Right atrium auricular region (tissue), 2 donors: ENCODE data around the gene GUCA1C. TPM values are rescaled to one million over a fixed set of nuclear protein-coding genes. Genes with fewer than 3 reads are reported as not detected.

Experiments used
- DNase-seq: peaks from one replicate; pipeline ENCODE4 v3.0.0-alpha.2; 2019; ENCODE audit warnings: low spot score
- H3K27ac ChIP-seq, 2 donors: fragments of 200-600 bp; sonication (generic); 1 replicate in 1 of 2; 2 replicates in 1 of 2; pipeline ENCODE4 v1.5.1; 2016 to 2019
- H3K27me3 ChIP-seq, 2 donors: fragments of 200-600 bp; sonication (generic); one replicate each; pipeline versions ENCODE4 v1.5.1 to v1.6.0; 2017 to 2019
- H3K36me3 ChIP-seq: fragments of 200-600 bp; sonication (generic); one replicate; pipeline ENCODE4 v1.5.1; 2016
- H3K4me1 ChIP-seq, 2 donors: fragments of 200-600 bp; sonication (generic); one replicate each; pipeline versions ENCODE4 v1.5.1 to v1.6.0; 2017 to 2019
- H3K4me3 ChIP-seq, 2 donors: fragments of 200-600 bp; sonication (generic); 1 replicate in 1 of 2; 2 replicates in 1 of 2; pipeline ENCODE4 v1.5.1; 2017 to 2019; ENCODE audit warnings: mild to moderate bottlenecking in 1 of 2, moderate library complexity in 1 of 2
- H3K9me3 ChIP-seq, 2 donors: fragments of 200-600 bp; sonication (generic); one replicate each; pipeline ENCODE4 v1.5.1; 2019
- CTCF ChIP-seq, 2 donors: fragments of 200-600 bp; sonication (generic); IDR thresholded peaks; one replicate each; pipeline ENCODE4 v1.5.1; 2019; ENCODE audit warnings: antibody characterized with exemption in 2 of 2
- total RNA-seq, 2 donors: library from RNA; depleted of rRNA; stranded (reverse); fragments of >200 nt; gene quantifications; one replicate each; pipeline ENCODE4 v1.1.0, GENCODE V29; 2016

The GUCA1C gene
- total RNA-seq = not detected

GRCh38 chr3:108953700-108954099 is at the start of gene GUCA1C:
TSS of gene GUCA1C (minus strand) at chr3:108953879. CDS start at chr3:108953762, 117 bp downstream.
- no peak for DNase-seq
- TF ChIP-seq CTCF (IDR thresholded peaks at IDR 0.05) = no peak
- Histone ChIP-seq H3K9me3 (no peaks in the 10 kb centered on the region), H3K36me3 (no peaks in the 10 kb centered on the region), H3K4me1 (no peaks in the 10 kb centered on the region), H3K27me3 (no peaks in the 10 kb centered on the region), H3K27ac (no peak within 1 kb of the TSS), H3K4me3 (no peak within 1 kb of the TSS)

DNA sequence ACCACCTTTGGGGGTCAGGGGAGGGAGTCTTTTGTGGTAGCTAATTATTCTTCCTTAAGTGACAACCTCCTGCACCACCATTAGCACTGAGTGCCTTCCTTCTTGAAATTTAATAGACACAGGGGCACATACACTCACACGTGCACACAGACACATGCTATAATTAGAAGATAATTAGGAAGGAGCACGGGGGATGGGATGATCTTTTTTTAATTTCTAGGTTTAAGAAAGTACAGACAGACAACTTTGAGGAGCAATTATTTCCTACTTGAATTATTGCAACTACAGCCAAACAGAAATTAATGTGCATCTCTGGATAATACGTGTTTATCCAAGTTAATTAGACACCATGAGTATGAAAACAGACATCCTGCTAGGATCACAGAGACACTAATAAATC is 44.8 kb upstream of the GUCA1C start:
- no peak for TF ChIP-seq CTCF (IDR thresholded peaks at IDR 0.05)
- no peak for DNase-seq
- H3K36me3 ChIP-seq = no peaks in the 10 kb centered on the region
- no peak overlapping the region for H3K4me3 ChIP-seq
- no peaks in the 10 kb centered on the region for H3K9me3 ChIP-seq
- no peak overlapping the region for H3K27ac ChIP-seq
- H3K27me3 ChIP-seq = no peaks in the 10 kb centered on the region
- no peaks in the 10 kb centered on the region for H3K4me1 ChIP-seq

GRCh38 chr3:108985844-108986243 is 32.2 kb upstream of the GUCA1C start:
- TF ChIP-seq CTCF (IDR thresholded peaks at IDR 0.05) = no peak
- H3K27ac ChIP-seq = no peak overlapping the region
- no peak for DNase-seq

DNA sequence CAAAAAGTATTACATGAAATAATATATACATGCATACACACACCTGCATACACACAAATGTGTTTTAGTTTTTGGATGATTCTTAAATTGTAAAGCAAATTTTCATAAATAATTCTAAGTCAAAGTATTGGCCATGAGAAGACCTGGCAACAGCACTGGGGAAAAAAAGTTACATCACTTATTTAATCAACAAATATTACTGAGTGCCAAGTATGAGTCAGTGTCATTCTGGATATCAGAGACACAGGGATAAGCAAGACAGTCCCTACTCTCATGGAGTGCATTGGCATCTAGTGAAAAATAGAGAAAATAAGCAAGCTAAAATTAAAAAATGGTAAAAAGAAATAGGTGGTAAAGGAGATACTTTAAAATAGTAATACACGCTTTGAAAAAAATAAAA is 29.4 kb upstream of the GUCA1C start:
- Histone ChIP-seq H3K27ac (no peak overlapping the region), H3K36me3 (no peaks in the 10 kb centered on the region), H3K9me3 (no peaks in the 10 kb centered on the region), H3K4me3 (no peak overlapping the region), H3K4me1 (no peaks in the 10 kb centered on the region), H3K27me3 (no peaks in the 10 kb centered on the region)
- TF ChIP-seq CTCF (IDR thresholded peaks at IDR 0.05) = no peak
- DNase-seq = no peak

More at GRCh38 chr3:108985844-108986243, 32.2 kb upstream of the GUCA1C start:
- Histone ChIP-seq H3K27me3 (no peaks in the 10 kb centered on the region), H3K4me1 (no peaks in the 10 kb centered on the region), H3K4me3 (no peak overlapping the region), H3K36me3 (no peaks in the 10 kb centered on the region), H3K9me3 (no peaks in the 10 kb centered on the region)

DNA sequence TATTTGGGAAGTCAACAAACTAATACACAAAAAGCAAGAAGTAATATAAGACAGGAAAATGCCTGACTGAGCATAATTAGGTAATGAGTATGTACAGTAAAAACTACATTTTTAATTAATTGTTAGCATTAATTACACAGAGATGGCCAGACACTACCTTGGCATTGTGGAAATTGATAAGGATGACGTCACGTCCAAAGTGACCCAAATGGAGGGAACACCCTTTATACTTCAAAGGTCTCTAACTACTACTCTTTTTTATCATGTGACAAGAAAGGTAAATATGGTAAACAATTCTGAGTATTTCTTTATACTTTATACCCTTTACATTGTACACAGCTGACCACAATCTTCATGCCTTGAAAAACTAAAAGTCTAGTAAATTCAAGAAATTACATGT is 22.4 kb upstream of the GUCA1C start:
- no peak for DNase-seq
- no peaks in the 10 kb centered on the region for H3K27me3 ChIP-seq
- H3K4me3 ChIP-seq = no peak overlapping the region
- H3K27ac ChIP-seq = no peak overlapping the region
- H3K36me3 ChIP-seq = no peaks in the 10 kb centered on the region
- no peak for TF ChIP-seq CTCF (IDR thresholded peaks at IDR 0.05)
- no peaks in the 10 kb centered on the region for H3K9me3 ChIP-seq
- H3K4me1 ChIP-seq = no peaks in the 10 kb centered on the region

GRCh38 chr3:108973019-108973418 is 19.3 kb upstream of the GUCA1C start:
- H3K27ac ChIP-seq = no peak overlapping the region

More at GRCh38 chr3:108973019-108973418, 19.3 kb upstream of the GUCA1C start:
- Histone ChIP-seq H3K36me3 (no peaks in the 10 kb centered on the region), H3K4me1 (no peaks in the 10 kb centered on the region), H3K9me3 (no peaks in the 10 kb centered on the region), H3K27me3 (no peaks in the 10 kb centered on the region), H3K4me3 (no peak overlapping the region)
- TF ChIP-seq CTCF (IDR thresholded peaks at IDR 0.05) = no peak
- DNase-seq = no peak
